C4-2B (cell line): ENCODE data around the gene CRADD.

Experiments
- H3K27ac ChIP-seq: fragments of 450-650 bp; 2 replicates; pipeline ENCODE4 v1.5.1; 2017
- ZFX ChIP-seq: fragments of 450-650 bp; IDR thresholded peaks from 2 replicates; pipeline ENCODE4 v1.6.1; 2017
- TF ChIP-seq, protein P1 (sequence below): fragments of 450-650 bp; conservative IDR thresholded peaks from 2 replicates; pipeline ENCODE4 v1.5.1; 2017; ENCODE audit warnings: mild to moderate bottlenecking

Gene CRADD

DNA sequence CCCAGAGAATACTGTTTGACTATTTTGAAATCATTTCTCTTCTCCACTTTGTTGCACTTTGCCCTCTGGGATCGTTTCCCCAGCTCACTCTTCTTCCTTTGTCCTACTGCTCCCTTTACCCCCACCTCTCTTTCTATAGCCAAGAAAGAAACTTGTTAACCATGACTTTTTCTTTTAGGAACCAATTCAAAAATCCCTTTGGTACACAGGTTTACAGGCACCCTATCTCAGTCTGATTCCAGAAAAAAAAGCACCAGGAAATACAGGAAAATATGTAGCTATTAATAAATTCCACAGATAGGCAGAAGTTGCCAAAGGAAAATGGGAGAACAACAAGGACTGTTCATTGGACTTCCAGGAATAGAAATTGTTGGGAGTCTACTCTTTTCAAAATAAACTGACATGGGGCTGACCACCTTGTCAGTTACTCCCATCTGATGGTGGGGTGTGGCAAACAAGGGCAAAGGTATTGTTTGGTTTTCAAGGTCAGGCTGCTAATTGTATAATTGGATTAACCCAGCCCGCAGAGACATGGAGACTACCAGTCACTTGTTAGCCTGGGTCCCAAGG, 82.4 kb downstream of the CRADD start:
- TF ChIP-seq, protein P1, sequence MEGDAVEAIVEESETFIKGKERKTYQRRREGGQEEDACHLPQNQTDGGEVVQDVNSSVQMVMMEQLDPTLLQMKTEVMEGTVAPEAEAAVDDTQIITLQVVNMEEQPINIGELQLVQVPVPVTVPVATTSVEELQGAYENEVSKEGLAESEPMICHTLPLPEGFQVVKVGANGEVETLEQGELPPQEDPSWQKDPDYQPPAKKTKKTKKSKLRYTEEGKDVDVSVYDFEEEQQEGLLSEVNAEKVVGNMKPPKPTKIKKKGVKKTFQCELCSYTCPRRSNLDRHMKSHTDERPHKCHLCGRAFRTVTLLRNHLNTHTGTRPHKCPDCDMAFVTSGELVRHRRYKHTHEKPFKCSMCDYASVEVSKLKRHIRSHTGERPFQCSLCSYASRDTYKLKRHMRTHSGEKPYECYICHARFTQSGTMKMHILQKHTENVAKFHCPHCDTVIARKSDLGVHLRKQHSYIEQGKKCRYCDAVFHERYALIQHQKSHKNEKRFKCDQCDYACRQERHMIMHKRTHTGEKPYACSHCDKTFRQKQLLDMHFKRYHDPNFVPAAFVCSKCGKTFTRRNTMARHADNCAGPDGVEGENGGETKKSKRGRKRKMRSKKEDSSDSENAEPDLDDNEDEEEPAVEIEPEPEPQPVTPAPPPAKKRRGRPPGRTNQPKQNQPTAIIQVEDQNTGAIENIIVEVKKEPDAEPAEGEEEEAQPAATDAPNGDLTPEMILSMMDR: no peak
- no peak for TF ChIP-seq ZFX
- H3K27ac ChIP-seq: no peak overlapping the region

DNA sequence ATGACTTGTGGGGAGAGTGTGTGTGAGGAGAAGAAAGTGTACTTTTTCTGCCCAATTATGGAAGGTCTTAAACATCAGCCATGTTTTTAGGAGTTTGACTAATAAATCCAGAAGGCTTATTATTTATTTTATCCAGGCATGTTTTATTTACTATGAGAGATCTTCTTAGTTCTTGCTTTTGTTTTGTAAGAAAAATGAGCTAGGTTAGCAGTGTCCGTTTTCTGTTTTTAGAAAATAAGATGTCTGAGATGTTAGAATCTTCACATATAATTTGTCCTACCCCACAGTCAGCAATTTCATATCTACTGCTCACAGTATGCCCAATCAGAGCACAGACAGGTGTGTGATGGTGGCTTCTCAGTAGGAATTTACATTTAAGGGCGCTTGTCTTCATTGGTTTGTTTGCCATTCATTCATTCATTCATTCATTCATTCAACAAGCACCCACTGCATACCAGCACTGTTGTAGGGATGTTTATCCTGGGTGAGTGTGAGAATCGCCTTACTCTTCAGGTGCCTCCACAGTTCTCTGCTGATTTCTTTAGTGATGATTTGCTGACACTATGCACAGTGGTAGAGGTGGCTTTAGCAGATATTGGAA, 83.2 kb downstream of the CRADD start:
- H3K27ac ChIP-seq: no peak overlapping the region
- TF ChIP-seq, protein P1: no peak
- no peak for TF ChIP-seq ZFX

DNA sequence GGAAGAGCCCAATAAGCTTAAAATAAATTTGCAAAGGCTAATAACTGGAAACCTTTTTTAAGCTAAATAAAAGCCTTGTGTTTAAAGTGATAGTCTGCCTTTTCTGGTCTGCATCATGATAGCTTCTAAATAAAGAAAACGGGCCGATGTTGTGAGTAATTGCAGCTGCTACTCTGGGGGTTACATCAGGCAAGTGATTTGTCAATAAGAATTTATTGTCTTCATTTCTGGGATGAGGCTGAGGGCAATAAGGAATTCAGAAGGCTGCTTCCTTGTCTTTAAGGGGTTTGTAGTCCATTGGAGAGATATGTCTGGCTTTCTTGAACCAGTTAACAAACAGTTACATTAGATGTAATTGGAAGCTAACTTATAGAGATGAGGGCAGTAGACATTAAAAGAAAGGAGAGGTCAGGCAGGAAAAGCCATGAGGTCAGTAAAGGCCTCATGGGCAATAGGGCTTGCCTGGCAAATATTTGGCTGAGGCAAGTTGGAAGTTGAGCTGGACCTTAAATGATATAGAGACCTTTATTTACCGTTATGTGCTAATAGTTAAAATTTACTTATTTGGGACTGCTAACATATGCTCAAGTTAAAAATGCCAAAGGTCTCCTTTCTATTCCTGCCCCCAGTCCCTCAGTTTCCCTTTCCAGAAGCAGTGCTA, 85.0 kb downstream of the CRADD start:
- TF ChIP-seq ZFX: no peak
- TF ChIP-seq, protein P1: no peak
- H3K27ac ChIP-seq: no peak overlapping the region

DNA sequence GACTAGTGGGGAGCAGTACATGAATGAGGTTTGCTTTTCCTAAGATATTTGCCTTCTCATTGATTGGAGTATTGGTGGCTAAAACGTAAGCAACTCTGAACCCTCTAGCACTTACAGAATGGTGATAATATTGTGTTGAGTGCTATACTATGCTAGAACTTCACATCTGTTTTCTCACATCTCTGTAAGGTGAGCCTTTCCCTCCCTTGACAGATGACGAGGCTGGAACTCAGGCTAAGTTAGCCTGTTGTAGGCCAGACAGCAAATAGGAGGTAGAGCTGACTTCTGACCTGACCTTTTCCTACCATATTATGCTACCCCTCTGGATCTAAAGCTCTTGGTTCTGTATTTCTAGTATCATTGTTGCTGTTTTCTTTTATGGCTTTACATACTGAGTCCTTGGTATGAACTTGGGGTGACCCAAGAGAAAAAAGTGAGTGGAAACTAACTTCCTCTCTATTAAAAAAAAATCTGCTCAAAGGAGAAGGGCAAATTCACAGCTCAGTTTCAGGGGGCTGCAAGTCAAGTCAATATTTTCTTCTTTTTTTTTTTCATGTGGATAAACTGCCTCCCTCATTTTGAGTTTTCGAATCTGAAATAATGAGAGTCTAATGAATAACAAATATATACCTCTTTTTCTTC, 85.9 kb downstream of the CRADD start:
- no peak overlapping the region for H3K27ac ChIP-seq
- TF ChIP-seq, protein P1: no peak
- no peak for TF ChIP-seq ZFX

DNA sequence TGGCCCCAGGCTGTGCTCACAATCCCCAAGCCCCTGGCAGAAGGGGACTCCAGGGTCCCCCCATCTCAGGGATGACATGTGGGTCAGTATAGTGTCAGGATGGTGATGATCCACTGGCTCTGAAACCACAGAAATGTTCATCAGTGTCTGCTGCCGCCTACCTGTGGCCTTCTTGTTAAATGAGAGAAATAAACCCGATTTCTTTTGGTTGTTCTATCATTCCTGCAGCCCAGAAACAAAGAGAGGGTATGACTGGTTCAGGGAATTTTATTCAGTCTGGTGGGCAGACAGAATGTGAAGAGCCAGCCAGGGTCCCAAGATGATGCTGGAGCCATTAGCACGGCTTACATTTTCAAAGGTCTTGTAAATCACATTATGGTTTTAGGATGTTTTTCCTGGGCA, 86.6 kb downstream of the CRADD start:
- no peak for TF ChIP-seq ZFX
- TF ChIP-seq, protein P1: no peak
- no peak overlapping the region for H3K27ac ChIP-seq

DNA sequence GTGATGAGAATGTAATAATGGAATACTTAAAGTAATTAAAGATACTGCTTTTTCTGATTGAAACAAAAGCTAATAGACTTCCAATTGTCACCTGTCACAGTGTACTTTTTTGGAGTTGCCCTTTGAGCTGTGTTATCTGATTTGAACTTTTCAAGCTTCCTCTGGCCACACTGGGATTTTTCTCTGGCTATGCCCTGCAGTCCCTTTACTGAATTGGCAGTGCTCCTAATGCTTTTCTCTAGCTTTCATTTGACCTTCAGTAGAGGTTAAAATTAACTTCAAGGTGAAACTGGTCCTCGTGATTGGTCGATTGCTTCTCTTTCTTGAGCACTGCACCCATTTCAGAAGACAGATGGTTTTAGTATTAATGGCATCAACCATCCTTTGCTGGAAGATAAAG, 89.2 kb downstream of the CRADD start:
- TF ChIP-seq, protein P1: no peak
- TF ChIP-seq ZFX: no peak
- H3K27ac ChIP-seq: no peak overlapping the region
